ENCODE data around the gene SSH2.

The SSH2 gene

DNA sequence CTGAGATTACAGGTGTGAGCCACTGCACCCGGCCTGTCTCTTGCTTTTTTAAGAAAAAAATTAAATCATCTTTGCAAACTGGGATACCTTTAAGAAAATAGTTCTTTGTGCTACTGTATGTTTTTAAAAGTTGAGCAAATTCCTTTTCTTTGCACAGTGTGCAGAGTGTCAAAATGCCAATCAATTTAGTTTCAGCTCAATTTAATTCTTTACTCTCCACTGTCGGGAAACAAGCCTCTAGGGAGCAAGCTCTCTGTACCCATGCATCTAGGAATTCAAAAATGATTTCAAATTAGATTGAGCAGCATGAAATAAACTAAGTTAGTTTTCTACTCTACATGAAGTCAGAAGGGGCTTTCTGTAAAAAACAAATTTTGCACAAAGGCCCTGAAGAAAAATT is 165.8 kb downstream of the SSH2 start:
- TF ChIP-seq, protein P1, sequence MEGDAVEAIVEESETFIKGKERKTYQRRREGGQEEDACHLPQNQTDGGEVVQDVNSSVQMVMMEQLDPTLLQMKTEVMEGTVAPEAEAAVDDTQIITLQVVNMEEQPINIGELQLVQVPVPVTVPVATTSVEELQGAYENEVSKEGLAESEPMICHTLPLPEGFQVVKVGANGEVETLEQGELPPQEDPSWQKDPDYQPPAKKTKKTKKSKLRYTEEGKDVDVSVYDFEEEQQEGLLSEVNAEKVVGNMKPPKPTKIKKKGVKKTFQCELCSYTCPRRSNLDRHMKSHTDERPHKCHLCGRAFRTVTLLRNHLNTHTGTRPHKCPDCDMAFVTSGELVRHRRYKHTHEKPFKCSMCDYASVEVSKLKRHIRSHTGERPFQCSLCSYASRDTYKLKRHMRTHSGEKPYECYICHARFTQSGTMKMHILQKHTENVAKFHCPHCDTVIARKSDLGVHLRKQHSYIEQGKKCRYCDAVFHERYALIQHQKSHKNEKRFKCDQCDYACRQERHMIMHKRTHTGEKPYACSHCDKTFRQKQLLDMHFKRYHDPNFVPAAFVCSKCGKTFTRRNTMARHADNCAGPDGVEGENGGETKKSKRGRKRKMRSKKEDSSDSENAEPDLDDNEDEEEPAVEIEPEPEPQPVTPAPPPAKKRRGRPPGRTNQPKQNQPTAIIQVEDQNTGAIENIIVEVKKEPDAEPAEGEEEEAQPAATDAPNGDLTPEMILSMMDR (IDR thresholded peaks at IDR 0.05; ENCODE audit: insufficient read depth, low read length, missing control alignments) = no peak
- no peak overlapping the region for H3K4me3 ChIP-seq (ENCODE audit: low read depth, low read length)
- CTCF ChIA-PET = interaction anchor here (0.8 to 7.0 kb wide), 7 partner anchors 9 to 328 kb away, joined by 3 to 51 read pairs (median 4); no protein-coding TSS in a partner anchor
- DNase-seq (ENCODE audit: low read depth, low spot score) = no peak
- POLR2A ChIA-PET = no interaction called here

DNA sequence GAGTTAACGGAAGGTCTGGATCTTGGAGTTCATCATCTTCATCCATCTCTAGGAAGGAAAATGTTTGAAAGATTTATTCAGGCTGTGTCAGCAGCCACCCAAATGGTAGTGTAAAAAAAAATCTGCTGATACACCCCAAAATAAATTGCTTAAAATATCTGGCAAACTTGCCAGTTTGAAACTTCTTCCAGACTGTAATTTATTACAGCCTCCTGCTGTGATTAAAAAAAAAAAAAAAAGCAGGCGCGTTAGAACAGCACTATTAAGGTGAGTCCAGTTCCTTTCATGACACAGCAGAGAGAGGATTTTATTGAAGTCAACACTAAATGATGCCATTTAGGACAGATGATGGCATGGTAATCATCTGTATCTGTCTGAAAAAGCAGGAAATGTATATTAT is 166.8 kb downstream of the SSH2 start:
- CTCF ChIA-PET = interaction anchor here (0.7 to 7.0 kb wide), 4 partner anchors 14 to 124 kb away, joined by 3 to 51 read pairs (median 16); no protein-coding TSS in a partner anchor

GRCh38 chr17:29761040-29761761 is 168.8 kb downstream of the SSH2 start:
- CTCF ChIA-PET = interaction anchor here (0.9 to 3.3 kb wide), 6 partner anchors 16 to 170 kb away, joined by 4 to 24 read pairs (median 5); no protein-coding TSS in a partner anchor

More for the DNA sequence above, 166.8 kb downstream of the SSH2 start:
- H3K4me3 ChIP-seq (ENCODE audit: low read depth, low read length) = no peak overlapping the region
- POLR2A ChIA-PET = no interaction called here
- TF ChIP-seq, protein P1 (IDR thresholded peaks at IDR 0.05; ENCODE audit: insufficient read depth, low read length, missing control alignments) = no peak
- DNase-seq (ENCODE audit: low read depth, low spot score) = no peak

DNA sequence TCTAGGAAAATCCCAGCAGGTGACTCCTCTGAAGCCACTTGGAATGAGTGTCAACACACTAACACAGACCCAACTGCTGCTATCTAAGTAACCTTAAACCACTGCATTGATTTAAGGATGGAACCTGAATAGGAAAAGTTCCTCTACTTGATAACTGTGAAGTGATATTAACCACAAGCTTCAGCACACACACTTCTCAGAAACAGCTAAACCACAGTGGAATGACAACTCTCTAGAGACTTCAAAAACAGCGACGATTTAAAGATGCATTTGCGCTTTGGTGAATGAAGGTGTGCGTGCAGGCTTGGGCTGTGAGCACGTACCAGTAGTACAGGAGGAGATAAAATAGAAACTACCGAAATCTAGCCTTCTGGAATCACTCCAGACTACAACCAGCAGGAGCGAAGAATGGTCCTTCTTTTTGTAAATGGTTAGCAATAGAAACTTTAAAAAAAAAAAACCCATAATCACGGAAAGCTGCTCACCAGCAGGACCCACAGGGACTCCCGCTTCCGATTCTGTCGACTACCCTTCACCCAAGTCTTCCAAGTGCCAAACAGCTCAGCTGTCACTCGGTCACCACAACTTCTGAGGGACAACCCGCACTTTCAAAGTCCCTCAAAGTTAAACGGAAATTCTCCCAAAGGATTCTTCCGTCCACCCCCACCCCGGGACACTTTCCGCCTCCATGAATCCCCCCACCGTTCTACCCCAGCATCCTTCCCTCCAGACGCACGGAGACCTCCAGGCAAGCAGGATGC is 169.6 kb downstream of the SSH2 start:
- CTCF ChIA-PET = interaction anchor here (0.9 to 3.3 kb wide), 8 partner anchors 17 to 171 kb away, joined by 3 to 24 read pairs (median 4); no protein-coding TSS in a partner anchor
- no peak for DNase-seq (ENCODE audit: low read depth, low spot score)
- peak overlapping the region; percentile 72 for H3K4me3 ChIP-seq (ENCODE audit: low read depth, low read length)
- TF ChIP-seq, protein P1 (IDR thresholded peaks at IDR 0.05; ENCODE audit: insufficient read depth, low read length, missing control alignments) = no peak
- POLR2A ChIA-PET = interaction anchor here (0.5 kb wide), 1 partner anchor 38 kb away, joined by 3 read pairs; no protein-coding TSS in a partner anchor

More at GRCh38 chr17:29761040-29761761, 168.8 kb downstream of the SSH2 start:
- POLR2A ChIA-PET = interaction anchor here (0.6 kb wide), 1 partner anchor 10 kb away, joined by 4 read pairs; no protein-coding TSS in a partner anchor
- TF ChIP-seq, protein P1 (IDR thresholded peaks at IDR 0.05; ENCODE audit: insufficient read depth, low read length, missing control alignments) = no peak
- DNase-seq (ENCODE audit: low read depth, low spot score) = no peak
- peak overlapping the region; percentile 72 for H3K4me3 ChIP-seq (ENCODE audit: low read depth, low read length)

GRCh38 chr17:29758255-29758654 is 171.8 kb downstream of the SSH2 start:
- DNase-seq (ENCODE audit: low read depth, low spot score) = no peak
- ChIA-PET CTCF (interaction anchor here (0.8 to 1.2 kb wide), 2 partner anchors 21 to 119 kb away, joined by 3 to 4 read pairs; no protein-coding TSS in a partner anchor), POLR2A (no interaction called here)
- no peak overlapping the region for H3K4me3 ChIP-seq (ENCODE audit: low read depth, low read length)
- TF ChIP-seq, protein P1 (IDR thresholded peaks at IDR 0.05; ENCODE audit: insufficient read depth, low read length, missing control alignments) = no peak

Measured in AG04449 (cell line).